Activated effector memory CD4-positive, alpha-beta T cell treated with anti-CD3 and anti-CD28 coated beads, Interleukin-2, amount 50 U/mL, for 16 hours (primary cell): ENCODE results near the gene CADM2.
"Not testable (repeated sequence)": the region's sequence is repeated elsewhere in the genome, so short reads cannot be mapped to it uniquely, and the experiment has no call there.

Source experiments
- DNase-seq: peaks from one replicate; pipeline ENCODE4 v3.0.0-alpha.2; 2020

CADM2 gene

DNA sequence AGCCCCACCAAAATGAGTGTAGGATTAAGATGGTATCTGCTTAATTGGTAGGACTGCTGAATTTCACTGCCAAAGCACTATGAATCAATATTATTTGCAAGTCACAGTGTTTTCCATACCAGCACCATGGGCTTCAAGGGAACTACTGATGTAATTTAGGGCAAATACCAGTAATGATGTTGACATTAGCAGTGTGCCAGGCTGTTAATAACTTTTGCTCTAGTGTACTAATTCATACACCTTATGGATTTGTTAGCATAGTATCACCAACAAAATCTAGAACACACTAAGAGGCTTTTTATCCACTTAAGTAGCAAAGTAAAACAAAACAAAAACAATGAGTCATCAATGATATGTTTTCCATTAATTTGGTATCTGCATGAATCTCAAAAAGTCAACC is 888.2 kb downstream of the CADM2 start:
- no peak for DNase-seq

DNA sequence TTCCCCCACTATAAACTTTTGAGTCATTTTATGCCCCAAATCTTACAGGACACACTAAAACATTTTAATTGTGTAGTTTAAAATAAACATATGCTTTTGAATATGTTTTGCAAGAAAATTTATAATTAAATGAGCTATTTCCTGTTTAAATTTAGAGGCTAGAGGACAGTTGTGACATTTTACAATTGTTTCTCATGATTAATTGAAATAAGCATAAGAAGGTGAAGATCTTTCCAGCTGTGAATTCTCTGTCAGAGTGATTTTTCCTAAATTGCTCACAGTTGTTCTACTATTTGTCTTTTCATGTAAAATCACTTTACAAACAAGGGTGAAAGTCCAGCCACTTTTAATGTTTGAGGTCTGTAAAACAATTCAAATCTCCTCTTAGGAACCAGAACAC is 892.3 kb downstream of the CADM2 start:
- DNase-seq: no peak

DNA sequence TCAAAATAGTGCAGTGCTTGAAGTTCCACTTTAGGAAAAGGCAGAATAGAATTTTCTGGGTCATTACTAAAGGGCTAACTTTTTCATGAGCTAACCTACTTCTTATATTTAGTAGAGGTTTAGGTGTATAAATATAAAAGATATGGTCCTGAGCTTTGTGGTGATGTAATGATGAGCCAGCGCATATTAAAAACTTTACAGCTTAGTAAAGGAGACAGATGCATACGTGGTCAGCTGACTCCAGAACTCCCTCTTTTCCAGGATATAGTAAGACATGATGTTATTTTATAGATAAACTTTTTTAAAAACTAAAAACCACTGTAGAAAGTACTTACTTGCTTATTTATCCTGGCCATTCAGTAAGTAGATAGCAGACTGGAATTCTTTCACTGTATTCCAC is 895.0 kb downstream of the CADM2 start:
- DNase-seq: no peak

DNA sequence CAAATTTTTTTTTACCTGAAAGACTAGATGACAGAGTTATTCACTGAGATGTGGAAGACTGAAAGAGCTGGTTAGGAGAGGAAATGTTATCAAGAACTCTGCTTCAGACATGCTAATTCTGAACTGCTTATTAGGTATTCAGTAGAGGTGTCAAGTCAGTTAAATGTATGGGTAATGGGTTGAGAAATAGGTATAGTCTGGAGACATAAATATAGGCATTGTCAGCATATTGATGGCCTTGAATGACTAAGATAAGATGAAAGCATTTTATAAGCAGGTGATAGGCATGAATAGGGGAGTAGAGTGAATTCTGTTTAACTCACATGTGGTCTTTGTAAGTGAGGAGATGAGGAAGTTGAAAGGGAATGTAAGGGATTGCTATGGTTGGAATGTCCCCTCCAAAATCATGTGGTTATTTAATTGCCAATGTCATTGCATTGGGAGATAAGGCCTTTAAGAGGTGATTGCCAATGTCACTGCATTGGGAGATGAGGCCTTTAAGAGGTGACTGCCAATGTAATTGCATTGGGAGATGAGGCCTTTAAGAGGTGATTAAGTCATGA is 904.2 kb downstream of the CADM2 start:
- DNase-seq: no peak

DNA sequence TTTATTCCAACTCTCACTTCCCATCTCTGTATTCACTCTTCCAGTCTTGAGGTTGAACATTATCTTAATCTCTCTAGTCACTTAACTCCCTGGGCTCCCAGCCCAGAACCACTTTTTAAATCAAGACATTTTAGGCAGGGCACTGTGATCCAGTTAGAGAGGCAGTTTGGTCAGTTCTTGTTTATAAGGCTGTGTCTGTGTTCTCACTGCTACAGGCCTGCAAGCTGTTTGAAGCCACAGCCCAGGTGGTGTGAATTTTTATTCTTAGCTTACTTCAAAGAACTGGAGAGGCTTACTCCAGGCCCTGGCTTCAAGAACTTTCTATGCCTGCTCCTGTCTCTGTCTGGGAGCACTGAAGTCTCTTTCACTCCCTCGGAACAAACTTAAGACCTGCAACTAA is 906.1 kb downstream of the CADM2 start:
- DNase-seq: no peak

DNA sequence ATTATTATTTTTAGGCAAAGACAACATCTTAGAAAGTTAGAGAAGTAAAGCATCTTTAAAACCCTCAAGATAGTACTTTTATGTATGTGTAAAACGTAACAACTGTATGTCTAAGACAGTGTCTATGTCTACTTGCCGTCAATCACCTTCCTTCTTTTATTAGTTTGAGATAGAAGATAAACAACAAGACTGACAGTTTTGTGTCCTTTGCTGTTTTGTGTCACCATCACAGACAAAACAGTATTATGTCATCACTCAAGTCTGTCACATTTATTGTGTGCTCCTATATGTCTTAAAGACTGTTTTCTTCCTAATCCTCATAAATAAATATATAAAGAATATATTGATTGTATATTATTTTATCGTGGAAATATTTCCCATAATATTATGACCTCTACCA is 908.3 kb downstream of the CADM2 start:
- DNase-seq: no peak

DNA sequence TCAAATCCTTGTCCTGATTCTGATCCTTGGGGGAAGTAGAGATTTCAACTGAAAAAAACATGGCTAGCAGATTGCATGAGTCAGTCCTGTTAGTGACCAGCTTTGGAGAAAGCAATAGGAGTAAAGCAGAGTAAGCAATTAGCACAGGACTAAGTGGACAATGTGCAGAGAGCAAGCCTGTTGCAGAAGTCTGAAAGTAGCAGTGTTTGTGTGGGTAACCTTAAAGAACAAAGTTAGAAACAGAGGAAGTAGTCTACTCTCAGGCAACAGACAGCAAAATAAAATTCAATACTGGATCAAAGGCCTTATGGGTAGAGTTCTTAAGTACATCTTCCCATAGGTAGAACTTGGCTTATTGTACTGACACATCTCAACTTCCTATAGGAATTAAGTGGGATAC is 916.8 kb downstream of the CADM2 start:
- no peak for DNase-seq

DNA sequence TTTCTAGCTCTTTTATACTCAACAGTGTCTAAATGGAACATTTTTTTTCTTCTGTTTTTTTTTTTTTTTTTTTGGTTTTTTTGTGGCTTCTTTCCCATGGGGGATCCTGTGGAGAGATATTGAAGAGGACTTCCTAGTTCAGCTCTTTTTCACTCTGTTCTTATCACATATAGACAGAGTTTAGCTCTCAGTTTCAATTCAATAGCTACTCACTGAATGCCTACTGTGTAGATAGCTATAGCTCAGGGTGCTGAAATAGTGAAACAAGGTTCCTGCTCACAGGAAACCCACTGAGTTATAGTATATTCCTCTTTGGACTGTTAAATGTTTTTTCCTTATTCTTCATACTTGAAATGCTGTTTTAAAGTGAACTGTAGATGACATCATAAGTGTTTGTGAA is 918.8 kb downstream of the CADM2 start:
- DNase-seq: no peak

DNA sequence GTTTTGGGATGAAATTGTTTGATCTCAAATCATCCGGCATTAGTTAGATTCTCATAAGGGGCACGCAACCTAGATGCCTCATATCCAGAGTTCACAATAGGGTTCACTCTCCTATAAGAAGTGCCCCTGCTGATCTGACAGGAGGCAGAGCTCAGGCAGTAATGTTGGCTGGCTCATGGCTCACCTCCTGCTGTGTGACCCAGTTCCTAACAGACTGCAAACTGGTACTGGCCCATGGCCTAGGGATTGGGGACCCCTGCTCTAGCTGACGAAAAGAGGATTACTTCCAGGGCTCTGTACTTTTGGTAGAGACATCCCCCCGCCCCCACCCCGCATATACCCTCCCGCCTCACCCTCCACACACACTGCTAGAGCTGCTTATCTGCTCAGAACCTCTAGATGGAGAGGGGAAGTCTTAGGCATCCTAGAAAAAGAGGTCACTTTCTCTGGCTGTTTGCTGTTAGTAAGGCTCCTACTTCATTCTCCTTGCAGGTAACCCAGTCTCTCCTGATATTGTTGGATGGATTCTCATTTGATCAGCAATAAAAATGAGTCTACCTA is 923.1 kb downstream of the CADM2 start:
- DNase-seq: no peak

DNA sequence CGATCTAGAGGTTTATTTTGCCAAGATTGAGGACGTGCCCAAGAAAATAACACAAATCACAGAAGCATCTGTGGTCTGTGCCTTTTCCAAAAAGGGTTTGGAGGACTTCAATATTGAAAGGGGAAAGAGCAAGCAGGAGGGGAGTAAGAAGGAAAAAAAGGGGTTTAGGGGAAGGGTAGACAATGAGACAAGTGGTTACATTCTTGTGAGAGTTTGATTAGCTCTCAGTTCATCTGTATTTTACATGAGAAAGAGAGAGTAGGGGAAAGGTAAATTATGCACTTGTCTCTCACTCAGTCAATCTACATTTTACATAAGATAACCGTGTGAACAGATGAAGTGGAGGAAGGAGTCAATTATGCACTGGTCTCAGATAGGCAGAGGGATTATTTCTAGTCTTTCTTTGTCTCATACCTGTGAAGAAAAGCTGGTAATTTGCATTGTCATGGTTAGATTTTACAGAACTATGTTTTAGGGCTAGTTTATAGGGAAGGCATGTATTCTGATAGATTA is 931.3 kb downstream of the CADM2 start:
- DNase-seq: no peak

DNA sequence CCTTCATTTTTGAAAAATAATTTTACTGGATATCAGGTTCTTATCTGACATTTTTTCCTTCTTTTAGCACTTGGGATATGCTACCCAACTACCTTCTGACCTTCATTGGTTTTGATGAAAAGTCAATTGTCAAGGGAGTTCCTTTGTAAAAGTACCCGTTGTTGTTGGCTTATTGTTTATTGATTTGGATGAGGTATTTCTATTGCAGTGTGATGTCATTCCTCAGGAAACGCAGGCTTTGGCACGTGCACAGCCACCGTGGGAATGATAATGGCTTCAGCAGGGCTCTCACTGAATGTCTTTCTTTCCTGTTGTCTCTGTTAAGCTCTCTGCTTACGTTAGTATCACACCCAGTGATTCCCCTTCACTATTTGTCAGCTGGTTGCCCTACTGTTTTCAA is 944.6 kb downstream of the CADM2 start:
- DNase-seq: no peak

DNA sequence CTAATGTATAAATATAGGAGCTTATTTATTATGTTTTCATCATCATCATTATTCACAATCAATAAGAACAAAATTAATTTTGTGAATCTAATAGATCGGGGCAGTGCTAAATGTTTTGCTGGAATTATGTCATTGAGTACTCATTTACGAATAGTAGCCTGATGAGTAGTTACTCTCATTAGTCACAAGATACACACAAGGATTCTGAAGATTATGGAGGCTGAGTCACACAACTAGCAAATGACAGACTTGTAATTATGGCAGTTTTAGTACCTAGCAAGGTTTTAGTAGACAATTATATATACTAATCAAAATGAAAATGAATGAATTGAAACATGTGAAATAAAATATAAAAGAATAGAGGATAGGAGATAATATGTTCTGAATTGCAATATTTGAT is 954.2 kb downstream of the CADM2 start:
- no peak for DNase-seq

DNA sequence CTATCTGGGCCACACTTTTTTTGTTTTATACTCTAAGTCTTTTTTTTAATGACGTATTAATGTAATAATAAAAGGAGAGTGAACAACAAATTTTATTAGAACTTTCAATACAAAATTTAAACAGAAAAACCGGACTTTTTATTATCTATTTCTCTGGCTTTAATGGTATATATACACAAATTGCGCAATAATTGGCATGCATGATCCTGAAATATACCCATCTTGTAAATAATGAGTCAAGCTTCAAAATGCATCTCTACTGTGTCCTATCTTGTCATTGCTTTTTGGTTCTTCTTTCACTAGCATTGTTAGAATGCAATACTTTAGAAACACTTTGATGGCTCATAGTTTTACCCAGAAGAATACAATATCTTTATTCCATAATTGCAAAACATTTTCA is 963.6 kb downstream of the CADM2 start:
- DNase-seq: no peak

DNA sequence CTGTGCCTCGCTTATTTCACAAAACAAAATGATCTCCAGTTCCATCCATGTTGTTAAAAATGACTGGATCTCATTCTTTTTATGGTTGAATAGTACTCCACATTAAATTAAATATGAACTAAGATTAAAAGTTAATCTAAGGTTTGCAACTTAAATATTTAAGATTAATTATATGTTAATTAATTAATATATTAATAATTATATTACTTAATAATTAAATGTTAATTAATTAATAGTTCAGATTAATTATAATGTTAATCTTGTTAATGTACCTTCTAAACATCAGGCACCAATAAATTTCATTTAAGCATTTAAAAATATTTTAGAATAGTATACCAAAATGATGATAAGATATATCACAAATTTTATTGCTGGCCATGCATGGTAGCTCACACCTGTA is 971.9 kb downstream of the CADM2 start:
- DNase-seq: no peak

DNA sequence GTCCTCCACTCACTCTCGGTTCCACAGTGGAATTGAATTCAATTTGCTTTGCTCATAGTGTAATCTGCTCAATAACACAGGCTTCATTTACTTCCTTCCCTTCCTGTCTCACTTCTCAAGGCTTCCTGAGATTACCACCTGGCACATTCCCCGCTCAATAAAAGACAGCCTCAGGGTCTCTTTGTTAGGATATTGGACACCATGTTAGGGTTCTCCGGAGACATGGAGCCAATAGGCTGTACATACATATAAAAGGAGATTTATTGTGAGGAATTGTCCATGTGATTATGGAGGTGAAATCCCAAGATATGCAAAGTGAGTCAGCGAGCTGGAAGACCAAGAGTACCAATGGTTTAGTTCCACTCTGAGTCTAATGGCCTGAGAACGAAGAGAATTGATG is 974.5 kb downstream of the CADM2 start:
- no peak for DNase-seq

DNA sequence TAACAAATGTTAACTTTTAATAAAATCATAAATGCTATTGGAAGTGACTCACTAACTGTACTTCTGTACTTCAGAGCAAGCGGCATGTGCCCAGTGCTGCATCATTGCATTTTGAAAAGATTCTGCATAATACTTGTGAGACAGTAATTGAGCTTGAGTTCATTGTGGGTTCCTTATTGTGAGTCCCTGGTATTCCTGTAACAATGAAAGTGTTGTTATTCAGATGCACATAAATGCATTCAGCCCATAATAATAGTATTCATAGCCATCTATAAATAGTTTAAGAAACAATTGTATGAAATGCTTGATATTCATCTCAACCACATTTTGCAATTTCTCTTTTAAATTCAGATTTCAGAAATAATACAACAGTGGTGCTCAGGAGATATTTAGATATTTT is 976.4 kb downstream of the CADM2 start:
- DNase-seq: no peak

DNA sequence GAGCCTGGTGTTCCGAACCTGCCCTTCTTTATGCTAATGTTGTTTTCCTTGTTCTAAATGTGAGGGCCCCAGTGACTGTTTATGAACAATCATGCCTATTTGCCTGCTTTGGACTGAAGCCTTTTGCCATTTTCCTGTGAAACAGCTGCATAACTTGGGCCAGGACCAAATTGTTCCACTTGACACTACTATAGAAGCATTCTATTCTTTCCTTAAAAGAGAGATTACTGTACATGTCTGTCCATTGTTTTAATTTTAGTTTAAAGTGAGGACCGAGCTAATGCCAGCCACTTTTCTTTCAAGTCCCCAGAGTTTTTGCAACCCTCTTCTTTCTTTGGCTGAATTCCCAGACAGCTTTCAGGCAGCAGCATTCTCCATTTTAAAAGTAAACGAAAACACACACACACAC is 980.3 kb downstream of the CADM2 start:
- DNase-seq: no peak

DNA sequence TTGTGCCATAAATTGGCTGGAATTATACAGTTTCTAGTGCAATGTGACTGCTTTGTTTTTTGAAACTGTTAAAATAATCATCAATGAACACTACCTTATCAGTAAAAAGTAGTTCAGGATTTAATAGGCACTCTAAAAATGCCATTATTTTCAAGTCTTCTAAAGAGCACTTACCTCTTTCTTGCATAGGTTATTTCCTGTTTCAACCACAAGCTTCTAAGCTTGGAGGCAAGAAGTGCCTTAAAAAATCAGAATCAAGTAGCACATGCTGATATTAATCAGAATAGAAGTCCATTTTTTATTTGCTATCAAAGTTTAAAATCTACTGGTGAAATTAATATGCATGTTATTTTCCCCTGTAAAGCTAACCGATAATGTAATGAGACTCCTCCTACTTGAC is 991.6 kb downstream of the CADM2 start:
- DNase-seq: no peak

DNA sequence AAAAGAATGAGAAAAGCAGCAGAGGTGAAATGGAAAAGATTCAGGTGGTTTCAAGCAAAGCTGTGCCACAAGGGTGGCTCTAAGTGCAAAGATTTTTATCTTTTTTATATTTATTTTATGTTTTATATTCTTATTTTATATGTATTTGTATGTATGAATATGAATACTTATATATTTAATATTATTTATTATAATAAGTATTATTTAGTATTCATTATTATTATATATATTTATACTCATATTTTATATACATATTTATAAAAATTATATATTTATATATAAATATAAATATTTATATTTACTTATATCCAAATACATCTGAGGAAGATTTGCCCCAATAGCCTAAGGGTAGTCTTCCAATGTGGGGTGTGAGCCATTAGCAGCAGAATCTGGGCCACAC is 1002.0 kb downstream of the CADM2 start:
- DNase-seq: no peak

DNA sequence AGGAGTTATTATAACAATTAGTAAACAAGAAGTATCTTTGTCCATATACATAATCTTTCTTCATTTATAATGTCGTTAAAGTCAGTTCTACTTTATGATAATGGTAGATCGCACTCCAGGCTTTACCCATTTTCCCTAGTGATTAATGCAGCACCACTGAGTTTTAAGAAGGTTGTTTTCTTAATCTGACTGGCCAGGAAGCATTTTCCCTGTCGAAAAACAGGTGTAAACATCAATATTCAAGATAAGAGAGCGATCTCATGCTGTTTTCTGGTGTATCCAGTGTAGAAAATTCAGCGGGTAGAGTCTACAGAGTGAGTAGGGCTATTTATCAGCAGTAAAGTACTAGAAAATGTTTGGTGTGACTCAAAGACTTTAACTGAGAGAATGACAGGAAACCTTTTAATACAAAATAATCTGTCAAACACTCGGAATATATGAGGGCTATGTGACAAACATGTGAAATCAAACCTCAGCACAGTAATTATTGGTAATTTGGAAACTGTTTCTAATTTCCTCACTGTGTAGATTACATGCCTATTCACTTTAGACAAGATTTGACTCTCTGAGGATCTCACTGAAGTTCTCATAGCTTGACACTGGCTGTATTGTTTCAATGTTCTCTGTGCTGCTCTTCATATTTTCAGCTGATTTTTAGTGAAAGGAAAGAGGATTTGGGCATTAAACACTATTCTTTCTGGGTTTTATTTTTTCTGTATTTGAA is 1019.0 kb downstream of the CADM2 start:
- no peak for DNase-seq

DNA sequence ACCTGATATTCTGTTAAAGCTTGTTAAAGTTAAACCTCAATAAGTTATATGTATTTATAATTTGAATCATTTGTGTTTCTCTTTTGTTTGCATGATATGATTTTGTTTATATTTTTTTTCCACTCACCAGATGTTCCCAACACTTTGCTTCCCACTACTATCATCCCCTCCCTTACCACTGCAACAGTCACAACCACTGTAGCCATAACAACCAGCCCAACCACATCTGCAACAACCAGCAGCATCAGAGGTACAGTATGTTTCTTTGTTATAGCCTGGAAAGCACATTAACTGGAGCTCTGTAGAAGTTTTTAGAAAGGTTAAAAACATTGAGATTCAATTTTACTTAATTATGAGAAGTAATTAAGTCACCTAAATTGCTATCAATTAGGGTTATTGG is 1020.2 kb downstream of the CADM2 start:
- no peak for DNase-seq

DNA sequence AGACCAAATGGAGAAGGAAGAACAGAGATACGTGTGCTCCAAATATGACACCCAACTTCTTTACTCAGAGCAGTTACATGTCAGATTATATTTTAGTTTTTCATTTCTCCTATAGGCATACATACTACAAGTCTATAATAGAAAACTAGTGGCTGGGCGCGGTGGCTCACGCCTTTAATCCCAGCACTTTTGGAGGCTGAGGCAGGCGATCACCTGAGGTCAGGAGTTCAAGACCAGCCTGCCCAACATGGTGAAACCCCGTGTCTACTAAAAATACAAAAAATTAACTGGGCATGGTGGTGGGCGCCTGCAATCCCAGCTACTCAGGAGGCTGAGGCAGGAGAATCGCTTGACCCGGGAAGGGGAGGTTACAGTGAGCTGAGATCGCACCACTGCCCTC is 1030.8 kb downstream of the CADM2 start:
- not testable (repeated sequence) for DNase-seq

DNA sequence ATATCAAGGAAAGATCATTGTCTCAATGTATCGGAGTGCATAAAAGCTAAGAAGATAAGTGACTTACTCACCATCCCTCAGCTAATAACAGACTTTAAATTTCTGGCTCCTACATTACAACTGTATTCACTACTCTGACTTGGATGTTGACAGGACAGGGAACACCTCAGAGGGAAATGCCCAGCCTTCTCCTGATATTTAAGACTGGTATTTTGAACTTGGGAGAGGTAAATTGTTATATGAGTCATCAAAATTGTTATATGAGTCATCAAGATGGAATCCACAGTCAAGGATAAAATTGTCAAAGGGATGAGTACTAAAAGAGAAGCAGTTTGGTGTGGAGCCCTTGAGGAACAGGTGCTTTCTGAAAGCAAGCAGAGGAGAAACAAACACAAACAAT is 1070.8 kb downstream of the CADM2 start:
- no peak for DNase-seq

DNA sequence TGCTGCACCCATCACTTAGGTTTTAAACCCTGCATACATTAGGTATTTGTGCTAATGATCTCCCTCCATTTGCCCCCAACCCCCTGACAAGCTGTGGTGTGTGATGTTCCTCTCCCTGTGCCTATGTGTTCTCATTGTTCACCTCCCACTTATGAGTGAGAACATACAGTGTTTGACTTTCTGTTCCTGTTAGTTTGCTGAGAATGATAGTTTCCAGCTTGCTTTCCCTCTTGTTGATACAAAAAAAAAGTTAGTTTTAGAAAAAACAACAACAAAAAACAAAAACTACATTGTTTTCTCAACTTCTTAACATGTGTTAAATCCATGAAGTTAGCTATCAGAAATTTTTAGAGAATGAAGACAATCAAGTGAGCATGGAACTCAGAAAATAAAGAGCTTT is 1079.1 kb downstream of the CADM2 start:
- DNase-seq: no peak
